Prostate gland (tissue), 2 donors: ENCODE measurements around the gene WNK1.

Experiments
- CTCF ChIP-seq, 4 experiments: fragments of 200-600 bp in 2 of 4; fragments of 450-650 bp in 2 of 4; sonication (generic) in 2 of 4; IDR thresholded peaks; 1 replicate in 3 of 4; 2 replicates in 1 of 4; pipeline ENCODE4 v1.5.1; 2016 to 2019; ENCODE audit warnings: antibody characterized with exemption in 4 of 4, mild to moderate bottlenecking in 2 of 4, moderate library complexity in 2 of 4
- POLR2A ChIP-seq: fragments of 450-650 bp; IDR thresholded peaks from one replicate; pipeline ENCODE4 v1.6.1; 2016; ENCODE audit warnings: antibody characterized with exemption, mild to moderate bottlenecking
- POLR2AphosphoS5 ChIP-seq: sonication (generic); formaldehyde crosslinking; IDR thresholded peaks from one replicate; pipeline ENCODE4 v1.6.1; 2017; ENCODE audit warnings: antibody characterized with exemption

- TF ChIP-seq POLR2A, result no peak
- no peak for TF ChIP-seq CTCF (IDR thresholded peaks at IDR 0.05)
- peak; percentile 11 for TF ChIP-seq POLR2AphosphoS5
These were observed 15.1 kb upstream of the WNK1 start for GRCh38 chr12:737122-737739.
